ENCODE measurements around the gene TMTC2.

Gene TMTC2

GRCh38 chr12:82686168-82687020 is at the start of gene TMTC2:
Gene TMTC2 (plus strand): TSS chr12:82686906.
- intact Hi-C loops (cut with DNase I): loop anchor here (5.0 kb wide), 1 partner anchor 159 kb away; no protein-coding TSS in a partner anchor
- peak; percentile 92 to 99 (median 98) for DNase-seq

- intact Hi-C loops (cut with DNase I): no loop called here
- DNase-seq: no peak
These were observed 48.4 kb upstream of the TMTC2 start for GRCh38 chr12:82638324-82638723.

GRCh38 chr12:82644896-82645295 is 41.8 kb upstream of the TMTC2 start:
- DNase-seq: no peak
- intact Hi-C loops (cut with DNase I): no loop called here

- intact Hi-C loops (cut with DNase I): no loop called here
- DNase-seq: no peak
These were observed 41.3 kb upstream of the TMTC2 start for GRCh38 chr12:82645414-82645813.

- peak in 9 of 42 donors; percentile 4 to 38 (median 27) for DNase-seq
- intact Hi-C loops (cut with DNase I): no loop called here
These were observed 38.9 kb upstream of the TMTC2 start for GRCh38 chr12:82647853-82648252.

- intact Hi-C loops (cut with DNase I): no loop called here
These were observed 38.3 kb upstream of the TMTC2 start for GRCh38 chr12:82648259-82648909.

GRCh38 chr12:82650627-82651337 is 35.9 kb upstream of the TMTC2 start:
- intact Hi-C loops (cut with DNase I): no loop called here
- peak in 34 of 42 donors; percentile 13 to 74 (median 51) for DNase-seq

More at GRCh38 chr12:82648259-82648909, 38.3 kb upstream of the TMTC2 start:
- no peak for DNase-seq

GRCh38 chr12:82651489-82651888 is 35.2 kb upstream of the TMTC2 start:
- intact Hi-C loops (cut with DNase I): no loop called here
- DNase-seq: peak in 19 of 42 donors; percentile 11 to 72 (median 40)

- intact Hi-C loops (cut with DNase I): no loop called here
- no peak for DNase-seq
These were observed 34.6 kb upstream of the TMTC2 start for GRCh38 chr12:82652071-82652470.

- no peak for DNase-seq
- intact Hi-C loops (cut with DNase I): no loop called here
These were observed 31.0 kb upstream of the TMTC2 start for GRCh38 chr12:82655751-82656150.

- intact Hi-C loops (cut with DNase I): no loop called here
- no peak for DNase-seq
These were observed 27.1 kb upstream of the TMTC2 start for GRCh38 chr12:82659343-82660207.

- no peak for DNase-seq
- intact Hi-C loops (cut with DNase I): no loop called here
These were observed 26.0 kb upstream of the TMTC2 start for GRCh38 chr12:82660541-82661325.

- intact Hi-C loops (cut with DNase I): no loop called here
- peak in 6 of 42 donors; percentile 3 to 47 (median 21) for DNase-seq
These were observed 22.8 kb upstream of the TMTC2 start for GRCh38 chr12:82663893-82664292.

GRCh38 chr12:82665142-82665923 is 21.4 kb upstream of the TMTC2 start:
- no peak for DNase-seq
- intact Hi-C loops (cut with DNase I): no loop called here

GRCh38 chr12:82666830-82667229 is 19.9 kb upstream of the TMTC2 start:
- DNase-seq: peak in 1 of 42 donors; percentile 22
- intact Hi-C loops (cut with DNase I): no loop called here

- intact Hi-C loops (cut with DNase I): no loop called here
- no peak for DNase-seq
These were observed 15.0 kb upstream of the TMTC2 start for GRCh38 chr12:82671673-82672195.

All from head of caudate nucleus (tissue), 42 donors.